B cell (primary cell): Measurements from ENCODE around the gene POLL. TPM values are rescaled to one million over a fixed set of nuclear protein-coding genes. Genes with fewer than 3 reads are reported as not detected.
A peak's percentile ranks its signal among the peaks of the same experiment; 100 is the strongest.

ENCODE experiments used
- ATAC-seq: fragments of 200-7000 bp; cut with Tn5 transposase; one replicate; pipeline ENCODE4 v1.10.0; 2021; ENCODE audit warnings: low read depth, mild to moderate bottlenecking, moderate number of reproducible peaks, moderate library complexity
- CTCF ChIA-PET: fragments of 350-600 bp; sonication (Branson Sonifier 250); formaldehyde crosslinking; loops from one replicate; lab custom pipeline; 2021; ENCODE audit warnings: antibody characterized with exemption, inconsistent platforms; lab: Charles Lee
- POLR2A ChIA-PET: fragments of 350-600 bp; sonication (Branson Sonifier 250); formaldehyde crosslinking; loops from one replicate; lab custom pipeline; 2021; ENCODE audit warnings: antibody characterized with exemption; lab: Charles Lee
- DNase-seq: peaks from one replicate; pipeline ENCODE4 v3.0.0; 2013
- H2AFZ ChIP-seq: 2 replicates; pipeline ENCODE4 v1.6.1; 2012; ENCODE audit warnings: mild to moderate bottlenecking, low read depth, low read length; ENCODE audit not compliant: insufficient read depth, poor library complexity, severe bottlenecking
- H3K27ac ChIP-seq, 2 donors: 1 replicate in 1 of 2; 2 replicates in 1 of 2; pipeline ENCODE4 v1.5.1; 2012 to 2013; ENCODE audit warnings: low read length in 2 of 2, mild to moderate bottlenecking in 2 of 2, moderate library complexity in 1 of 2
- H3K27me3 ChIP-seq, 4 experiments: fragments of 200-600 bp in 1 of 4; sonication (generic) in 1 of 4; replicated peaks in 1 of 4; 1 replicate in 2 of 4; 2 replicates in 2 of 4; pipeline versions ENCODE4 v1.6.1 to v1.7.0; 2013 to 2016; ENCODE audit warnings: low read length in 3 of 4, mild to moderate bottlenecking in 2 of 4, mixed read lengths in 1 of 4, moderate library complexity in 1 of 4; ENCODE audit not compliant: insufficient read depth in 4 of 4, control insufficient read depth in 3 of 4; ENCODE audit errors: control extremely low read depth in 1 of 4
- H3K36me3 ChIP-seq, 2 experiments: replicated peaks in 1 of 2; 1 replicate in 1 of 2; 2 replicates in 1 of 2; pipeline versions ENCODE4 v1.6.1 to v1.7.1; 2013; ENCODE audit warnings: low read length in 1 of 2; ENCODE audit not compliant: insufficient read depth in 2 of 2, control insufficient read depth in 1 of 2; ENCODE audit errors: control extremely low read depth in 1 of 2, extremely low read depth in 1 of 2
- H3K4me1 ChIP-seq, 2 donors: fragments of 200-600 bp in 1 of 2; sonication (generic) in 1 of 2; 1 replicate in 1 of 2; 2 replicates in 1 of 2; pipeline versions ENCODE4 v1.5.1 to v1.6.1; 2013 to 2017; ENCODE audit warnings: low read length in 2 of 2; ENCODE audit not compliant: control insufficient read depth in 2 of 2, insufficient read depth in 2 of 2
- H3K4me2 ChIP-seq: replicated peaks from 2 replicates; pipeline ENCODE3; 2012; ENCODE audit warnings: mild to moderate bottlenecking, low read depth, low read length; ENCODE audit not compliant: poor library complexity, severe bottlenecking
- H3K4me3 ChIP-seq, 5 experiments: fragments of 200-600 bp in 1 of 5; sonication (generic) in 1 of 5; 1 replicate in 3 of 5; 2 replicates in 2 of 5; pipeline versions ENCODE4 v1.5.1 to v1.7.0; 2011 to 2016; ENCODE audit warnings: low read length in 4 of 5, mild to moderate bottlenecking in 4 of 5, low read depth in 2 of 5, control low read depth in 1 of 5, moderate library complexity in 1 of 5; ENCODE audit not compliant: insufficient read depth in 1 of 5; ENCODE audit errors: control extremely low read depth in 1 of 5, extremely low read depth in 1 of 5
- H3K79me2 ChIP-seq: fragments of 200-600 bp; sonication (generic); one replicate; pipeline ENCODE4 v1.6.0; 2016; ENCODE audit warnings: low read length; ENCODE audit not compliant: control insufficient read depth, insufficient read depth
- H3K9ac ChIP-seq: fragments of 200-600 bp; sonication (generic); 2 replicates; pipeline ENCODE4 v1.6.1; 2017; ENCODE audit warnings: mild to moderate bottlenecking, low read length, moderate library complexity
- H3K9me3 ChIP-seq, 3 donors: one replicate each; pipeline versions ENCODE4 v1.6.1 to v1.7.1; 2013; ENCODE audit warnings: low read length in 2 of 3; ENCODE audit not compliant: control insufficient read depth in 2 of 3, insufficient read depth in 1 of 3; ENCODE audit errors: control extremely low read depth in 1 of 3
- H4K20me1 ChIP-seq: 2 replicates; pipeline ENCODE4 v1.6.0; 2012; ENCODE audit warnings: mild to moderate bottlenecking, low read length; ENCODE audit not compliant: insufficient read depth, control insufficient read depth, poor library complexity, severe bottlenecking
- H3K27ac Mint-ChIP-seq: one replicate; pipeline ENCODE4 v1.8.0; 2021; ENCODE audit warnings: mixed read lengths
- H3K27me3 Mint-ChIP-seq: one replicate; pipeline ENCODE4 v1.8.0; 2021; ENCODE audit warnings: mixed read lengths
- H3K4me1 Mint-ChIP-seq: one replicate; pipeline ENCODE4 v1.8.0; 2021; ENCODE audit warnings: mixed read lengths
- H3K4me3 Mint-ChIP-seq: one replicate; pipeline ENCODE4 v1.8.0; 2021; ENCODE audit warnings: mixed read lengths
- H3K9me3 Mint-ChIP-seq: one replicate; pipeline ENCODE4 v1.8.0; 2022; ENCODE audit warnings: mixed read lengths; ENCODE audit not compliant: insufficient read depth
- CTCF ChIP-seq: fragments of 200-600 bp; IDR thresholded peaks from one replicate; pipeline ENCODE4 v1.8.0; 2022; ENCODE audit warnings: antibody characterized with exemption, mild to moderate bottlenecking
- EZH2 ChIP-seq: IDR thresholded peaks from 2 replicates; pipeline ENCODE4 v1.6.1; 2012; ENCODE audit warnings: borderline replicate concordance, low read depth, mild to moderate bottlenecking, moderate library complexity, low read length; ENCODE audit not compliant: insufficient read depth, poor library complexity, severe bottlenecking
- WGBS: methylation state at CpG from one replicate; pipeline ENCODE4 v1.1.5; 2013; ENCODE audit warnings: missing lambda C conversion rate; ENCODE audit not compliant: insufficient coverage; 5-methylcytosine and 5-hydroxymethylcytosine counted together
- intact Hi-C: fragments of 100-400 bp; cut with micrococcal nuclease; formaldehyde crosslinking; loops from one replicate; pipeline ENCODE4 v1.10.0; 2022
- polyA plus RNA-seq: library from polyadenylated mRNA; depleted of rRNA; stranded (reverse); fragments of >200 nt; gene quantifications from 2 replicates; pipeline ENCODE4 v1.2.3, GENCODE V29; 2012
- total RNA-seq, 2 donors: library from RNA; stranded (reverse); fragments of 120-200 nt in 1 of 2; gene quantifications; 1 replicate in 1 of 2; 2 replicates in 1 of 2; pipeline versions ENCODE4 v1.2.3 to v1.2.4, GENCODE V29; 2013 to 2022

Gene POLL
- total and polyA plus RNA-seq, 2 donors (not counting 1 experiment from before 2014, with no cell fraction given) = 46.0 to 46.7 TPM

- H3K9me3 ChIP-seq = peaks cover 0 to 17% (median 0%) of the 10 kb centered on the region in 3 donors
- no peaks in the 10 kb centered on the region for H3K36me3 ChIP-seq
- H3K27ac ChIP-seq = no peak overlapping the region
- Mint-ChIP-seq H3K9me3 (no peaks in the 10 kb centered on the region), H3K27ac (peak overlapping the region; percentile 20), H3K27me3 (peaks cover 19% of the 10 kb centered on the region), H3K4me3 (no peak overlapping the region), H3K4me1 (peaks cover 10% of the 10 kb centered on the region)
- H3K4me3 ChIP-seq = no peak overlapping the region
- TF ChIP-seq CTCF (no peak), EZH2 (no peak)
- ChIA-PET POLR2A (interaction anchor here (0.6 kb wide), 1 partner anchor 64 kb away, joined by 4 read pairs; no protein-coding TSS in a partner anchor), CTCF (interaction anchor here (1.0 to 5.2 kb wide), 4 partner anchors 15 to 359 kb away, joined by 3 to 47 read pairs (median 4); partner anchors contain the start of gene POLL)
- DNase-seq = no peak
- H3K4me2 ChIP-seq = no peak overlapping the region
- H3K9ac ChIP-seq = no peak overlapping the region
- intact Hi-C loops = loop anchor here (5.0 kb wide), 1 partner anchor 475 kb away; no protein-coding TSS in a partner anchor
- H3K79me2 ChIP-seq = no peaks in the 10 kb centered on the region
- H4K20me1 ChIP-seq = no peaks in the 10 kb centered on the region
- WGBS = 92% methylated on average over 2 of the region's 2 CpGs
- peaks cover 15 to 18% of the 10 kb centered on the region in 2 donors for H3K4me1 ChIP-seq
- no peak overlapping the region for H2AFZ ChIP-seq
- no peak for ATAC-seq
- peaks cover 0 to 22% (median 18%) of the 10 kb centered on the region in 4 experiments for H3K27me3 ChIP-seq
Measured at GRCh38 chr10:101572785-101573184, 15.3 kb downstream of the POLL start.

- no peak for DNase-seq
- Mint-ChIP-seq H3K4me3 (no peak overlapping the region), H3K27me3 (peaks cover 25% of the 10 kb centered on the region), H3K9me3 (no peaks in the 10 kb centered on the region), H3K27ac (no peak overlapping the region), H3K4me1 (peaks cover 10% of the 10 kb centered on the region)
- peaks cover 0 to 28% (median 23%) of the 10 kb centered on the region in 4 experiments for H3K27me3 ChIP-seq
- H3K4me1 ChIP-seq = peaks cover 17 to 19% of the 10 kb centered on the region in 2 donors
- POLR2A ChIA-PET = interaction anchor here (0.6 kb wide), 1 partner anchor 63 kb away, joined by 4 read pairs; no protein-coding TSS in a partner anchor
- no peak overlapping the region for H2AFZ ChIP-seq
- TF ChIP-seq CTCF = no peak
- no peak for TF ChIP-seq EZH2
- WGBS = 67% methylated on average over 1 of the region's 7 CpGs
- H3K4me3 ChIP-seq = no peak overlapping the region
- intact Hi-C loops = loop anchor here (5.0 kb wide), 1 partner anchor 475 kb away; no protein-coding TSS in a partner anchor
- CTCF ChIA-PET = interaction anchor here (1.4 to 5.2 kb wide), 5 partner anchors 11 to 358 kb away, joined by 3 to 47 read pairs (median 7); partner anchors contain the start of gene POLL
- no peak overlapping the region for H3K9ac ChIP-seq
- H3K9me3 ChIP-seq = peaks cover 0 to 17% (median 0%) of the 10 kb centered on the region in 3 donors
- no peaks in the 10 kb centered on the region for H3K36me3 ChIP-seq
- no peaks in the 10 kb centered on the region for H3K79me2 ChIP-seq
- no peak overlapping the region for H3K27ac ChIP-seq
- ATAC-seq = no peak
- no peaks in the 10 kb centered on the region for H4K20me1 ChIP-seq
- no peak overlapping the region for H3K4me2 ChIP-seq
Measured at GRCh38 chr10:101572126-101572525, 15.9 kb downstream of the POLL start.
